Cerebellar nuclear complex (tissue), 1 donor: ENCODE results near the gene ST6GALNAC4.
A peak's percentile ranks its signal among the peaks of the same experiment; 100 is the strongest.

ENCODE experiments used
- DNase-seq, 2 experiments: peaks; one replicate each; lab custom pipeline; 2025; lab: John Stamatoyannopoulos, UW

Gene ST6GALNAC4

DNA sequence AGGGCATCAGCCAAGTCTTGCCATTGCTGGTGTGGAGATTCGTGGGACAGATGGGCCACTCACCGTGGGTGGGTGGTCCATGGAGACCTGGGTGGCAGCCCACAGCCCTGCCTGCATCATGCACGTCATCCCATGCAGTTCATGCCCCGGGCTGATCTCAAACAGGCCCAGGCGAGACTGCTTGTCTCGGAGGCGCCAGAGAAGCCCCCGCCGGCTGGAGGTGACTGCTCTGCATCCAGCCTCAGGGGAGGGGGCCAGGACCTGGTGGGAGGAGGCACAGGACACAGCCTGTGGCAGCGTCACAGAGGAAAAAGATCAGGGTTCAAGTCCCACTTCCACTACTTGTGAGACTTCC lies 12.8 kb upstream of the ST6GALNAC4 start:
- no peak for DNase-seq

DNA sequence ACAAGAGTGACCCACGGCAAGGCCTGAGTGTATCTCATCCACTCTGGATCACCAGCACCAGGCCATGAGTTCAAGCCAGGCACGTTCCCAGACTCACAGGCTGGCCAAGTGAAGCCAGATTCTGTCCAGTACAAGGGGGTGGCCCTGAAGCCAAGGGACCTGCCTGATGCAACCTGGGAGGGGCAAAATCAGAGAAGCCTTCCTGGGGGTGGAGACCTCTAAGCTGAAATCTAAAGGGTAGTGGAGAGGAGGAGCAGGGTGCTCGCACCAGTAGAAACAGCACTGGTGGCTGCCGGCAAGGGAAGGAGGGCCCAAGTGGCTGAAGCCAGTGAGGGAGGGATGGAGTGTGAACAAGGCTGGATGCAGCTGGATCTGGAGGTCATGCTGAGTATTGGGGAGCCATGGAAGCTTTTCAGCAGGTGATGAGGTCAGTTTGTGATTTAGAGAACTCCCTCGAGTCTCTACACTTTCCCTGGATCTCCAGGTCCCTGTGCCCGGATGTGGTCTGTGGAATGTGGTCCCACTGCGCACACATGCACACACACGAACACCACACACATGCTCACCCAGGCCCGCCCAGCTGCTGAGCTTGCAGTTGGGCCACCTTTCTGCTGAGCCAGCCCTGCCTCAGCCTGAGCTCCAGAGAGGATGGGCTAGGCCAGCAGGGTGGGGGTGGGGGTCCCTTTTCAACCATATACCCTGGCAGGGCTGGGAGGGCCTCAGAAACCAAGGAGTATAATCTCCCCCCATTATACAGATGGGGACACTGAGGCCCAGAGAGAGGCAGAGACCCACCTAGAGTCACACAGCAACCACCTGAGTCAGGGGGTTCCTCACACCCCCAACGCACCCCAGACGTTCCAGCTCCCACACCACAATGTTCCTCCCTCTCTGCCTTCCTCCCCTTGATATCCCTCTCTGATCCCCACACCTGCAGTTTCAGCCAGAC lies 12.1 kb upstream of the ST6GALNAC4 start:
- DNase-seq: no peak

DNA sequence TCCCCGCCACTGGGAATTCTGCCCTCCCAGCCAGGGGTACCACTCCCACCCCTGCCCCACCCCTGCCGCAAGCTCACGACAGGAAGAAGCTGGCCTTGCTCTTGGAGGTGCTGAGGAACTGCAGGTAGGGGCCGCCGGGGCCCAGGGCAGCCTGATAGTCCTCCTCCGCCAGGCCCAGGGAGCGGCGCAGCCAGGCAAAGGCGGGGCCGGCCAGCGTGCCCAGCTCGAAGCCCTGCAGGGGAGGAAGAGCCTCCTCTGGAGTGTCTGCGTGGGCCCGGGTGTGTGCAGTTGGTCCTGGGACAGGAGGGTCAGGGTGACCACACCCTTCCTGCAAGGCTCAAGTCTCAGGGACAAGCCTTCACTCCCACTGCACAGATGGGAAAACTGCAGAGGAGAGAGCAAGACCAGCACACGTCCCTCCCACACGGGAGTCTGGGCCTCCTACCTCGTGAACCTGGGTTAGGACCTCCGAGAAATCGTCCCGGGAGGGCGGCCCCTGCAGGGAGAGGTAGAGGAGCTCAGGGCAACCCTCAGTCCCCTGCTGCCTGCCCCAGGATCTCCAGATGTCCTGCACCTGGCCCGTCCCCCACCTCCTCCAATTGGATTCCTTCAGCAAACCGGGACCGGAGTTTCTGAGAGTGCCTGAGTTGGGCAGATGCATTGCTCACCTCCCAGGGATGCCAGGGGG lies 11.3 kb upstream of the ST6GALNAC4 start:
- DNase-seq: no peak

DNA sequence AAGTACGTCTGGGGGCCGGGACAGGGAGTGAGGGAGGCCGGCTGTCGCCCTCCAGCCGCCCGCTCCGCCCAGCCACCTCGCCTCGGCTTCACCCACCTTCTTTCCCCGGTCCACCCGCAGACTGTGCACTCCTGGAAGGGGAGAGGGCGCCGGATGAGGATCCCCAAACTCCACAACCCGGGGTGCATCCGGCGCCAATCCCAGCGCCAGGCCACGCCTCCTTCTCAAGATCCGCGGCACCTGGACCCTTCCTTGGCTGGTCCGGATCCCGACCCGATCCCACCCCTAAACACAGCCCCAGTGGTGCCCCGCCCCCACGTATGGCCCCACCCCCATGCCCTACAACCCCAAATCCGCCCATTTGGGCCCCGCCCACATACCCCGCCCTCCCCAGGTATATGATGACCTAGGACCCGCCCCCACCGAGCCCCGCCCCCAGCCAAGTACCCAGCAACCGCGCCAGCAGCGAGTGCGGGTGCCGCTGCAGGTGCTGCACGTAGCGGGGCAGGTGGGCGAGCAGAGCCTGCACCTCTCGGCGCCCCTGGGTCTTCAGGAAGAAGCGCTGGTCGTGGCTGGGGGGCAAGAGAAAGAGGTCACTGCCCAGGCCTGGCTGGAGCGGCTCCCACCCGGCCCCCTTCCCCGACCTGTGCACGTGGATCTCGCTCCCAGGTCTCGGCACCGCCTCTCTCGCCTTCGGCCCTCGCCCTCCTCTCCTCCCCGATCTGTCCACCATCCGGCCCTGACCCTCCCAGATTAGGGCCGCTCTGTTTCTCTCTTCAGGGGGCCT lies 10.6 kb upstream of the ST6GALNAC4 start:
- no peak for DNase-seq

DNA sequence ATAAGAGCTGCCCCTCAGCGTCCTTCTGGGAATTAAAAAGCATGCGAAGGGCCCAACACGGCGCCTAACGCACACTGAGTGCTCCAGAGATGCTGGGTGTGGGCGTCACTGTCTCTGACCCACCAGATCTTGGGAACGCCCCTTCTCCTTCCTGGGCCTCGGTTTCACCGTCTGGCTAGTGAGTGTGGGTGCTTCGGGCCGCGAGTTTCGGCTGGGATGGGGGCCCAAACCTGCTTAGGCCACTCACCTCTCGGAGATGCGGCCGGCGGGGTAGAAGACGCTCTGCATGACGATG lies 10.0 kb upstream of the ST6GALNAC4 start:
- no peak for DNase-seq

DNA sequence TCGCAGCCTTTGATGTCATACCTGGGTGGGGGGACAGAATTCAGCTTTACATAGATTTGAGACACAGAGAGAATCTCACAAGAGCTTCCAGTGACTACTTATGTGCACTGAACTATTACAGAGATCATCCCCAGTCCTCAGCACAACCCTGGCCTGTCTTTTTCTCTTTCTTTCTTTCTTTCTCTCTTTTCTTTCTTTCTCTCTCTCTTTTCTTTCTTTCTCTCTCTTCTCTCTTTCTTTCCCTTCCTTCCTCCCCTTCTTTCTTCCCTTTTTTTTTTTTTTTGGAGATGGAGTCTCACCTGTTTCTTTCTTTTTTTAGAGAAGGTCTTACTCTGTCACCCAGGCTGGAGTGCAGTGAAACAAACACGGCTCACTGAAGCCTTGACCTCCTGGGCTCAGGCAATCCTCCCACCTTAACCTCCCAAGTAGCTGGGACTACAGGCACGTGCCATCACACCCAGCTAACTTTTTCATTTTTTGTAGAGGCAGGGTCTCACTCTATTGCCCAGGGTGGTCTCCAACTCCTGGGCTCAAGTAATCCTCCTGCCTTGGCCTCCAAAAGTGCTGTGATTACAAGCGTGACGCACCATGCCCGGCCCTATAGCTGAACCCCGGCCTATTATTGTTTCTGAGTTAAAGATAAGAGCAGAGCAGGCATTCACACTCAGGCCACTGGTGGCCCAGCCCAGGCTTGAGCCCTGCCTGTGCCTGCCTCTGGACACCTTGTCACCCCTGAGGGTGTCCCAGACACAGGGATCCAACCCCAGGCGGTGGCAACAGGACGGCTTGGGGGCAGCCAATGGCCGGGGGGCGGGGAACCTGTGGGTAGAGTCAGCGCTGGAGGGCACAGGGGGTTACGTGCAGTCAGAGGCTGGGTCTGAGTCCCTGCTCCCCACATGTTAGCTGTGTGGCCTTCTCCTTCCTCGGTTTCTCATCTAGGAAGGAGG lies 9.4 kb upstream of the ST6GALNAC4 start:
- no peak for DNase-seq

DNA sequence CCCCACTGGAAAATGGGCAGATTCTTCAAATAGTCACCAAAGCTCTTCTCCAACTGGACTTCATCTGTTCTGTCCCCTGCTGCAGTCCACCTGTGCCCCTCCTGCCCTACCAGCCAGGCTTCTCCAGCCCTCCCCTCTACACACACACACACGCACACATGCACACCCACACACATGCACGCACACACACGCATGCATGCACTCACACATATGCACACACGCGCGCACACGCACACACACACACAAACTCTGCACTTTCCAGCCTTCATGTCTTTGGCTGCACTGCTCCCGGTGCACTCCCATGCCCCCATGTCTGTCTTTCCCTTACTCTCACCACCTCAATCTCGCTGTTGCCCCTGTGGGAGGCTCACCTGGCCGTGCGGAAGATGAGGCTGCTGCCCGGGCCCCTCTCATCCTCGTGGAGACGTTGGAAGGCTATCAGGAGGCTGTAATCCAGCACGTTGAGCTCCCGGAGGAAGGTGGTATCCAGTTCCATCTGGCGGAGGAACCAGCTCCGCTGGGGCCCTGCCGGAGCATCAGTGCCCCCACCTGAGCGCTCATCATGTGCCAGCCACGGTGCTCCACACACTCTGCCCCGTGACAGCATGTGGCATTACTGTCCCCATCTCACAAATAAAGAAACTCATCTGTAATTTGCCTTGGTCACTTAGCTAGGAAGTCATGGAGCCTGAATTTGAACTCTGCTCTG lies 8.0 kb upstream of the ST6GALNAC4 start:
- DNase-seq: no peak

DNA sequence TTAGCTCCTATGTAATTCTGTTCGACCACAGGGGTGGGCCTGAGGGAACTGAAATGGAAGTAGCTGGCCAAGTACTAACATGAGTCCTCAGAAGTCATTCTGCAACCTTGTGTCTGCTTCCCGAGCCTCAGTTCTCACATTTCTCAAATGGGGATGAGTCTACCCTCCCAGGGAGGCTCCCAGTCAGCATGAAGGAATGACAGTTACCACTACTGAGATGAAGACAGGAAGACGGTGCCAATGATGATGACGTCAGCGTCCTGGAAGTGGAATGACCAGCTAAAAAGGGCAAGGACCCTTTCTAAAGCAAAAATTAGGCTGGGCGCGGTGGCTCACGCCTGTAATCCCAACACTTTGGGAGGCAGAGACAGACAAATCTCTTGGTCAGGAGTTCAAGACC lies 6.9 kb upstream of the ST6GALNAC4 start:
- no peak for DNase-seq

DNA sequence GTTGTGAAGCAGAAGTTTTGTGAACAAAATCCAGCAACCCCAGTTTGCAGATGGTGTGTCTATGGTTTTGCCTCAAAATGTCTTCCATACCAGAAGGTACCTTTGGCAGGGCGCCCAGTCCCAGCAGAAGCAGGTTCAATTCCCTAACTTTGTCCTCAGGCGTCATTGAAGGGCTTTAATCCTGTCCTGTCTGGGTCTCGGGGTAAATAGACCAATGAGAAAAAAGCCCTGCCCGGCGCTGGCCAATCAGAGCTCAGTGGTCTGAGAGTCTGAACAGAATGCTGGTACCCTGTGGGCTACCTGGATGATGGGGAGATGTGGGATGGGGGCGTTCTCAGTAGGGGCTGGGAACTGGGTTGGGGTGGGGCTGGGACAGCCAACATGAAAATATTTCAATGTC lies 6.2 kb upstream of the ST6GALNAC4 start:
- no peak for DNase-seq

DNA sequence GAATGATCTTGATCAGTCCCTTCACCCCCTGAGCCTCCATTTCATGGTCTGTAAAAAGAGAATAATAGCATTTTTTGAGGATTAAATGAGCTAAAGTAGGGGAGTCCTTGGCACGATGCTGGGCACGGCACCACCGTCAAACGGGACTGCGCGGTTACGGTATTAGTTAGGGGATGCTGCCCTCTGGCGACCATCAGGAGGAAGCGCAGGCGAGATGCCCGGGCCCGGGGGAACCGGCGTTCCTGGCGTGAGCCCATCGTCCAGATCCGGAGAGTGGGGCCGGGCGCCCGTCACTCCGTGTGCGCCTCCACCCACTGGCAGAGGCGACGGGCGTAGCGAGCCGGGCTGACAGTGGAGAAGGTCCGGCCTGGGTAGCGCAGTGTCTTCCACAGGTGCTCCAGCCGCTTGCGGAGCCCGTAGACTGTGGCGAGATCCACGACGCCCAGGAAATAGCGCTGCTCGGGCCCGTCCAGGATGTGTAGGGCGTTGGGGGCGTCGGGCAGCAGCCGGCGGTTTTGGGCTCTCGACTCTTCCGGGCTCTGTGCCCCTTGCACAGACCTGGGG lies 4.8 kb upstream of the ST6GALNAC4 start:
- DNase-seq: peak in 1 of 2 experiments; percentile 27

DNA sequence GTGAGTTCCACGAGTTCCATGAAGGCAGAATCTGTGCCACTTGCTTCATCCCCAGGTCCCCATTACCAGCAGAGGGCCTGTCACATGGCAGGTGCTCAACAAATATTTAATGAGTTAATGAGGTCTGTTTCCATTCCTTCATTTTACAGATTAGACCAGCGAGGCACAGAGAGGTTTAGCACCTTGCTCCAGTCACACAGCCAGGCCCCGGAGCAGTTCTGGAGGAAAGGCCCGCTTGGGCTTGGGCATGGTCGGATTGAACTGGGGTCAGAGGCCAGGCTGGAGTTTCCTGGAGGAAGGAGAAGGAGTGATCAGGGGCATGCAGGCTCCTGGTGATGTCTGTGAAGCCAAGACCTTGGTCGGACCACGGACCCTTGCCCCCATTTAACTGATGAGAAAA lies 4.0 kb upstream of the ST6GALNAC4 start:
- DNase-seq: no peak

DNA sequence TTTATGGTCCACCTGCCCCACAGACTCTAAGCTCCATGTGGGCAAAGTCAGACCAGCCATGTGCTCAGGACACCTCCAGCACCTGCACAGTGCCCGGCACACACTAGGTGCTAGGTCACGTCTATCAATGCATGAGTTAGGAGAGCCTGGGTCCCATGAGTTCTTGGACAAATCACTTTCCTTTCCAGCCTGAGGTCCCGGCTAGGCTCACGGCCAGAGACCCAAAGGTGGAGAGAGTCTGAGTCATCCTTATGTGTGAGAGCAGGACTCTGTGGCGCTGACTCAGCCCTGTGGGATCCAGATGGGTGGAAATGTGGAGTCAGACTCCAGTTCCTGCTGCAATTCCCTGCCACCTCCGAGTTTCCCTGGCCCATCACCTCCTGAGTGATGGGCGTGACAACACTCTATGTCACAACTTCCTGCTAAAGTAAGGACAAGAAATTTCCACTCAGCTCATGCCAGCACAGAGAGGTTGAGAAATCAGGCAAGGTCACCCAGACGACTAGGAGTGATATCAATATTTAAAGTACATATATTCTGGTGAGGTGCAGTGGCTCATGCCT lies 2.5 kb upstream of the ST6GALNAC4 start:
- DNase-seq: no peak

DNA sequence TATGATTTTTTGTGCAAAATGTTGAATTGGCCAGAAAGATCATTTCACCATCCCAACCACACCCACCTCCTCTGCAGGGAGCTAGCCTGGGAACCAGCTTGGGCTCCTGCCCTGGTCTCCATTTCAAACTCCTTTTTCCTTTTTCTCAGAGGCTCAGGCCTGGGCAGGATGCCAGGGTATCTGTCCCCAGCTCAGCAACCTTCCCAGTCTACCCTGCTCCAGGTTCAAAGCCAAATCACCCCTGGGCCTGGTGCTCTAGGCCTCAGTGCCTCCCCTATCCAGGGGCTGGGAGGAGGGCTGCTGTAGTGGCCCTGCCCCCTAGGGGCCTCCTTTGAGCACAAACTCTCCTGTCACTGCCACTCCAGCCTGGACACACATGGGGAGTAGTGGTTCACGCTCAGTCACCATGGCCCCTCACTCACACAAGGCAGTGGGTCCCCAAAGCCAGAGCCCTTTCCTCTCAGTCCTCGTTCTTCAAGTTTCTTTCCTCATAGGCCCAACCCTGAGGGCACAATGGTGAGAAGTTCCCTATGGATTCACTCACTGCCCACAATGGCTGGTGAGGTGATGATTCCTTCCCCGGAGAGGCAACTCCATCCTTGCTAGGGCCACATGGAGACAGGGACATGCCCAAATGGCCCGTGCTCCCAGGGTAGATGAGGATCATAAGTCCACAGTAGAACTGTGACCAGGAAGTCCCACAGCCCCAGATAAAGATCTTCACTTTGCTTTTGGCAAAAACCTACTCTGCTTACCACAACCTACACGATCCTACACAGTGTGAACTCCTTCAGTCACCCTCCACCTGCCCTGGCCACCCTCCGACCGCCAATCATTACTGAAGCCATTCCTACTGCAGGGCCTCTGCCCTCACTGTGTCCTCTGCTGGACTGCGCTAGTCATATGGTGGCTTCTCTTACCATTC lies 1.6 kb upstream of the ST6GALNAC4 start:
- DNase-seq: no peak

DNA sequence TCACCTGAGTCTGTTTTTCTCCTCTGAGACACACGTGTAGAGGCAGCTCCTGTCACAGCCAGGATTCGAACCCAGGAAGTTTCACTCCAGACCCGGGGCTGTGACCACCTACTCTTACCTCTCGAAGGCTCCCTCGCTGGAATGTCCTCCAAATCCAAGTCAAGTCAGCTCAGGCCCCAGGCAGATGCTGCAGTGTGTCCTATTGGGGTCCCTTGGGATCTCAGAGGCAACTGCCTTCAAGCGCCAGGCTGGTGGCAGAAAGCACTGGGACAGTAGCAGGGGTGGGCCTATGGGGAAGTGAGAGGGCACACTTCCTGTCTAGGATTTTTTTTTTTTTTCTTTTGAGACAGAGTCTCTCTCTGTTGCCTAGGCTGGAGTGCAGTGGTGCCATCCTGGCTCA lies 762 bp upstream of the ST6GALNAC4 start:
- DNase-seq: no peak

DNA sequence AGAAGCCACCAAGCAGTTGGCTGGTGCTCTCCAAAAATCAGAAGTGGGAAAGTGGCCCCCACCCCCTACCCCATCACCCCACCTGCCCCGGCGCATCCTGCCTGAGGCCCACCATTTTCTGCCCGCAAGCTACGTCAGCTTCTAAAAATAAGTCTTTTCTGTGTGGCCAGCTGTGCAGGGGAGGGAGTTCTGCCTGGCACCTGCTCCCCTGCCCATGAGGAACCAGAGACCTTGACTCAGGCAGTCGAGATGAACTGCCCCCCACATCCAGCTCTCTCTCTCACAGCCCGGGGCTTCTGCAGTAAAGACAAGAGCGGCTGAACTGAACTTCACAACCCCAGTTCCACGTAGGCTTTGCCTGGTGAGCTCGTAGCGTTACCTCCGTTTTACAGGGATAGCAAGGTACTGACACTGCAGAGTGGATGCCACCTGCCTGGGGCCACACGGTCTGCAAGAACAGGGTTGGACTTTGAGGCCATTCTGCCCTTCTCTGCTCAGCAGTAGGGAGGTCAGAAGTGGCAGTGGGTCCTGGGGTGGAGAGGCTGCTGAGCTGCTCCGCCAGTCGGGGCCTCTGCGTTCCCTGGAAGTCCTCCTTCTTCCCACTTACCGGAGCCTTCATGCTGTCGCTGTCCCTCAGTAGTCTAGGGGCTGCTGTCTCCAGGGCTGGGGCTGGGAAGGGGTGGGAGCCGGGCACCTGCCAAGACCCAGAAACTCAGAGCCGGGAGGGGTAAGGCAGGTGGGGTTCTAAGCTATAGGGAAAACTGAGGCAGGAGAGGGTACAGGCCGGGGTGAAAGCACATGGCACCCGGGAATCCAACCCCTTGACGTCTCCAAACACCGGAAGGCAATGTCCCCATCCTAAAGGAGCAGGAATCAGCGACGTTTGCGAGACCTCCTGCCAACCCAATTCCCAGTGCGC lies 781 bp downstream of the ST6GALNAC4 start:
- DNase-seq: no peak

DNA sequence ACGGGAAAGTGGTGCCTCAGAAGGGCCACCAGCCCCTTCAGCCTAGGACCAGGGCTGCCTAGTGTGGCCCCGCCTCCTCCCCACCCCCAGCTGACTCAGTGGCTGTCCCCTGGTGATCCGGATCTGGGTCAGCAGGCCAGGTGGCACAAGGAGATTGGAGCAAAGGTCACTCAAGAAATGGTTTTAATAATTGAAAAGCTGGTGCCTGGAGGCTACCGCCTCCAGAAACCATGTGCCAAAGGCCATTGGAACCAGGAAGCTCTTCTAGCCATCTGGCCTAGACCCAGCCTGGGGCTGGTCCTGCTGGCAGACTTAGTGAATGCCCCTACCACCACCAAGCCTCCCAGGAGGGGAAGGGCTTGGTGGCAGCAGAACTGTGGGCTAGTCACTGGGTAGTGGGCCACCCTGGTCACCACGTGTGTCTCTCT lies 1.5 kb downstream of the ST6GALNAC4 start:
- no peak for DNase-seq

DNA sequence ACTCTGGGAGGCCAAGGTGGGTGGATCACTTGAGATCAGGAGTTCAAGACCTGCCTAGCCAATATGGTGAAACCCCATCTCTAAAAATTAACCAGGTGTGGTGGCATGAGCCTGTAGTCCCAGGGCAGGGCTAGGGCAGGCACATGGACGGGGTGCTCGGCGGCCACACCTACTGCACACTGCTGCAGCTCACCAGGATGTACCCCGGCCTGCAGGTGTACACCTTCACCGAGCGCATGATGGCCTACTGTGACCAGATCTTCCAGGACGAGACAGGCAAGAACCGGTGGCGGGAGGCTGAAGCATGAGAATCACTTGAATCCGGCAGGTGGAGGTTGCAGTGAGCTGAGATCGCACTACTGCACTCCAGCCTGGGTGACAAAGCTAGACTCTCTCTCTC lies 3.2 kb downstream of the ST6GALNAC4 start:
- DNase-seq: no peak

DNA sequence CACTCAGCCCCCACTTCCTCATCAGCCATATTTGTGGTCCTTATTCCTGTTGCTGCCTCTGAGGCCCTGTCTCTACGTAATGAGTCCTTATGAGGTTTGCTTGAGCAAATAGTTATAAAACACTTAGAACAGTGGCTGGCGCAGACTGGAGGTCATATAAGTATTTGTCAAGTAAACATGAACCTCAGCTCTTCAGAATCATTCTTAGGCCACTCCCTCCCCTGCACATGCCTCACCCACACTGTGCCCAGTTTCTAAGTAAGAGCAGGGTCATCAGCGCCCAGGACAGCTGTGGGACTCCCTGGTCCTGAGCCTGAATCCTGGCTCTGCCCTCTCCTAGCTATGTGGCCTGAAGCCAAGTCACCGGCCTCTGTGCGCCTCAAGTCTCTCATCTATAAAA lies 4.0 kb downstream of the ST6GALNAC4 start:
- no peak for DNase-seq
